ENCODE data around the gene CLIC1.

Gene CLIC1

DNA sequence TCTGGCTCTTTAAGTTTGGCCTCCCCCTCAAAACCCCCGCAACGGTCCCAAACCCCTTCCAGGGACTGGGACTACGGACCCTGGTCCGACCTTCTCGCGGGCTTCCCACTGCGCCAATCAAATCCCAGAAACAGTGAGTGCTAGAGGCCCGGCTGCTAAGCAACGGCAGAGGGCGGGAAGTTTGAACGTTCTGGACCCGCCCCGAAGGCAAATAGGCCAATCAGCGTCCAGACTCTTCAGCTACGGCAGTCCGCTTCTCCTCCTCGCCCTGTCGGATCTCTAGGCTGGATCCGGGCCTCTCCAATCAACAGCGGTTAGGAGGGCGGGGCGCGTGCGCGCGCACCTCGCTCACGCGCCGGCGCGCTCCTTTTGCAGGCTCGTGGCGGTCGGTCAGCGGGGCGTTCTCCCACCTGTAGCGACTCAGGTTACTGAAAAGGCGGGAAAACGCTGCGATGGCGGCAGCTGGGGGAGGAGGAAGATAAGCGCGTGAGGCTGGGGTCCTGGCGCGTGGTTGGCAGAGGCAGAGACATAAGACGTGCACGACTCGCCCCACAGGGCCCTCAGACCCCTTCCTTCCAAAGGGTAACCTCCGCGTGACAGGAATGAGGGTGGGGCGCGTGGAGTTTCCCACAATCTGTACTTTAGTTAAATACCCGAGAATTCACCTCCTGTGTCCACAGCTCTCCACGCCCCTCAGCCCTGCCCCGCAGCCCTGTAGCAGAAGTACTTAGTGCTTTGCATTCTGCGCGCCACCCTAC lies 3.5 kb upstream of the CLIC1 start, which contains the start of gene MSH5:
Gene MSH5 (plus strand): TSS at position 367 of the 758 bp plus-strand sequence. CDS start 462 bp downstream, outside the sequence.
- peak; percentile 87 to 91 for DNase-seq (ENCODE audit: extremely low read depth in 1 of 2, low read depth in 1 of 2)

DNA sequence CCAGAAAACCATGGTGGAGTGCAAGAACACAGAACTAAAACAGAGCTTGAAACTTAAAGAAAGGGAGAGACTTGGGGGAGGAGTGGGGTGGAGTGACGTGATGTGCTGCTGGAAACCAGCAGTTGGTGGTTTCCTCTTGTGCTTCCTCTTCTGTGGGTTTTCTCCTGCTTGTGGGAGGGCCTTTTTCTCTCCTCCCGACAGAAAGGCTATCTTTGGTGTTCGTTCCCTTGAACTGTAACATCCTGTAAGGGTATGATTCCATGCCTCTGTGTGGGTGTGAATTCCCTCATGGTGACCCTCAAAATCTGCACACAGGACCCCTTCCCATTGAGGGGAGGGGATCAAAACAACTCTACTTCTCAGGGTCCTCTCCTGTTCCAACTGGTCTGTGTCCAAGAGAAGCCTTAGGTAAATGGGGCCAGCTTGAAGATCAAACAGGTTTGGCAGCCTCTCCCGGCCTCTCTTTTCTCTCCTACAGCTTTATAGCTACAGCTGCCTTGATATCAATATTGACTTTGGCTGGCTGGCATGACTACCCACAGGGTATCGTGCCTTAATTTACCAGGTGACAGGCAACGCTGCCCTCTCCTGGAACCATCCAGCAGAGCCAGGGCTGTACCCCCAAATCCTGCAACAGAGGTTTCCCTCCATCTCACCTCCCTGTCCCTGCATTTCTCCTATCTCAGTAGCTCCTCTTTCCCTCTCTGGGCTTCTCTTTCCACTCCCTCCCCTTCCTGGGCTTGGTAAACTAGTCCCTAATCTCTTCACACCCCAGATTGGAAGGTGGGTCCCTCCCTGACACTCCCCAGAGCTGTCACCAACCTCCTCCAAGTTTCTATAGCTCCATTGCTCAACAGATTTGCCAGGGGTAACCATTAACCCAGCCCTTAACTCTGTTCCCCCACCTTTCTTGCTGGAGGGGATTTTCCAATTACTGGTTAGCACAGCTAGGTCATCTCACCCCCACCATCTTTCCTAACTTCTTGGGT lies 2.0 kb upstream of the CLIC1 start:
- peak; percentile 37 to 39 for DNase-seq (ENCODE audit: extremely low read depth in 1 of 2, low read depth in 1 of 2)

DNA sequence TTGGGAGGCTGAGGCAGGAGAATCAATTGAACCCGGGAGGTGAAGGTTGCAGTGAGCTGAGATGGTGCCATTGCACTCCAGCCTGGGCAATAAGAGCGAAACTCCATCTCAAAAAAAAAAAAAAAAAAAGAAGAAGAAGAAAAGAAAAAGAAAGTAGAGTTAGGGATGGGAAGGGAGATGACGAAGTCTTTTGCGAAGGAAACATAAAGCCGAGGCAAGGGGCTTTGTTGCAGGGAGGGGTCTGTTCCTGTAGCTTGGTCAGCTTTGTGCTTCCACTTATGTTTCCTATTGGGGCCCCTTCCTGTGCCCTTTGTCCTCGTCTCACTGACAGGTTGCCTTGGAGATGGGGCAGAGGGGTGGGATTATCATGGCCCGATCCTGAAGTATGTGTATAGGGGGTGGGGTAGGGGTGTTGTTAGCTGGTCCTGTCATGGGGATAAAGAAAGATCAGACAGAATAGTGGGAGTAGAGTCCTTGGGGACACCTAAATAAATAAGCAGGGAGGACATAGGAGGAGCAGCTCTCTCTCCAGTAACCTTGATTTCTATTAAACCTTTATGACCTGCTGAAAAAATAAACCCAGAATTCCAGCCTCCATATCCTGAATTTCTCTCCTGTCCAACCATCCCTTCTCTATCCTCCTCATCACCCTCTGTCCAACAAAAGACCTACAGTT lies 1.1 kb upstream of the CLIC1 start:
- DNase-seq (ENCODE audit: extremely low read depth in 1 of 2, low read depth in 1 of 2), result no peak

DNA sequence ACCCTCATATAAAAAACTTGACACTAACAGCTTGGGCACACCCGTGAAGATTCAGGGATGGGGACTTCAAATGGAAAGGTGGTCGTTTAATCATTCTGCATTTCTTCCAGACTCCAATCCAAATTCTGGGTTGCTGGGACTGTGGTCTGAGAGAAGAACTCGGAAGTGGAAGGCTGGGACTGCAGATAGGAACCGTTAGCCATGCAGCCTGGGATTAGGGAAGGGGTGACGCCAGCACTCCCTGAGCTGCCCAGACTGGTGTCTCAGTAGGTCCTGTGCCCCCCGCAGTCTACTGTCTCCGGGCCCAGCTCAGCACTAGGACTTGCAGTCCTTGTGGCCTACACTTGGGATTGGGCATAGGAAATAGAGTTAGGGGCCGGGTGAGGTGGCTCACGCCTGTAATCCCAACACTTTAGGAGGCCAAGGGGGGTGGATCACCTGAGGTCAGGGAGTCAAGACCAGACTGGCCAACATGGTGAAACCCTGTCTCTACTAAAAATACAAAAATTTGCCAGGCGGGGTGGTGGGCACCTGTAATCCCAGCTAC lies 511 bp upstream of the CLIC1 start:
- no peak for DNase-seq (ENCODE audit: extremely low read depth in 1 of 2, low read depth in 1 of 2)

DNA sequence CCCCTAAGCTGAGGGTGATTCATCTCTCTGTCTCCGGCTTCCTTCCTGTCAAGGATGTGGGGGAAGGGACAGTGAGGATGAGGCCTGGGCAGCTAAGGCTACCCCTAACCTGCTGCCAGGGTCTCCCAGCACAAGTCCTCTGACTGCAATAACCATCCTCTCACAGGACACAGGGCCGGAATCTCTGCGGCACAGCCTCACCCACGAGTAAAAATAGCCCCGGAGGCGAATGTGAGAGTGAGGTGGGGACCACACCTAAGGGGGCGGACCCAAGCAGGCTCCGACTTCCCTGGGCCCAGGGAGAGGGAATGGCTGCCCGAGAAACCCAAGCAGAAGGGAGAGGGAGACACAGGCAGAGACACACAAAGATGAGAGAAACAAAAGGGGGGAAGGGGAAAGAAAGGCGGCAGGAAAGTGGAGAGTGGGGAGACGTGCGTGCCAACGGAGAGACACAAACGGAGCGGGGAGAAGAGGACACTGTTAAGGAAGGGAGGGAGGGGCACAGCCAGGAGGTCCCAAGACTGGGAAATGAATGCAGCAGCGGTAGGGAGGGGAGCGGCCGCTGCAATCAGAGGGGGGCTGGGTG lies 1.4 kb downstream of the CLIC1 start:
- no peak for DNase-seq (ENCODE audit: extremely low read depth in 1 of 2, low read depth in 1 of 2)

DNA sequence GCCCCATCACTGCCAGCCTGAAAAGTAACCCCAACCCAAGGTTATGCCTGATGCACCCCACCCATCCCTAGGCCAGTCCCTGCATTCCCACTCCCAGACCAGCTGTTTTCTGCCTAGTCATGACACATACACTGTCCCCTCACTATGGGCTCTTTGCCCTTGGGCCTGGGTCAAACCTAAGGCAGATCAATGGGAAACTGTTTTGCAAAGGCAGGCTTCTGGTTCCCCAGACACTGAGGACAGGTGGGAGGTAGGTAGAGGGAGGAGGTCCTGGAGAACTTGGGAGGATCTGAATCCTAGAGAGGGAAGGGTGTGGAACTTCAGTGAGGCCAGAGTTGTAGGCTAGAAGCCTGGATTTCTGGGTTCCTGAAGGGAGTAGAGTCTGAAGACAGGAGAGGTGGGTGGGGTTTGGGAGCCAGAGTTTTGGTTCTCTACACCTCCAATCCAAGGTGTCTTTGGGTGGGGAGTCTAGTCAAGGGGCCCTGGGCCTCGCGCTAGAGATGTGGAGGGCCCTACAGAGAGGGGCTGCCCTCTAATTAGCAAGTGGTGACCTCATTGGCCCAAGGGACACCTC lies 2.0 kb downstream of the CLIC1 start:
- DNase-seq (ENCODE audit: extremely low read depth in 1 of 2, low read depth in 1 of 2), result peak in 1 of 2 donors; percentile 38

DNA sequence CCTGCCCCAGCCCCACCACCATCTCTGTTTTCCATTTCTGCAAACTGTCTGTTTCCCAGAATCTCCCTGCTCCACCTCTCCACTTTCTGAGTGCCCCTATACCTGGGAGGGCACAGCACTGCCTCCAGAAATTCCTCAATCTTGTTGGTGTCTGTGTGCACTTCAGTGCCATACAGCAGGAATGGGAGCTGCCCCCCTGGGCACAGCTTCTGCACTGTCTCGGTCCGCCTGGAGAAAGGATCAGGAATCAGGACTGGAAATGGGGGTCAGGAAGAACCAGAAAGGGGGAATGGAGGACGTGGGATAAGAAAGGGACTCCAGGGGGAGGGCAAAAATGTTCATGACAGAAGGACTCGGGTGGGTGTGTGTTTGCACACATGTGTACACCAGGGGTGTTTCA lies 2.6 kb downstream of the CLIC1 start:
- no peak for DNase-seq (ENCODE audit: extremely low read depth in 1 of 2, low read depth in 1 of 2)

DNA sequence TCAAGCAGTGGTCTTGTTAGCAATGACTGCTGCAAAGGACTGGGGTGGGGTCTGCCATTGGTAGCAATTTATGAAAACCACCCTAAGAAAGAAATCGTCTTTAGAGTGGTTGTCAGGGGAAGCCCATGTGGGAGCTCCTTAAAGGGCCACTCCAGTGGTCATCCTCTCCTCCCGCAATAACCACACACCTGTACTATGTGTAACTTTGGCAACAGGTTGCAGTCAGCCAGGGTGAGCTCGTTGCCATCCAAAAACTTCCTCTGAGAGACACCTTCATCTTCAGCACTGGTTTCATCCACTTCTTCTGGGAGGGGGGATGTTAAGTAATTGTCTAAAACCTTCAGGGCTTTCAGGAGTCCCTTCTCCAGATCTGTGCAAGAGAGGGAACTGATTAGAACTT lies 4.3 kb downstream of the CLIC1 start:
- no peak for DNase-seq (ENCODE audit: extremely low read depth in 1 of 2, low read depth in 1 of 2)

DNA sequence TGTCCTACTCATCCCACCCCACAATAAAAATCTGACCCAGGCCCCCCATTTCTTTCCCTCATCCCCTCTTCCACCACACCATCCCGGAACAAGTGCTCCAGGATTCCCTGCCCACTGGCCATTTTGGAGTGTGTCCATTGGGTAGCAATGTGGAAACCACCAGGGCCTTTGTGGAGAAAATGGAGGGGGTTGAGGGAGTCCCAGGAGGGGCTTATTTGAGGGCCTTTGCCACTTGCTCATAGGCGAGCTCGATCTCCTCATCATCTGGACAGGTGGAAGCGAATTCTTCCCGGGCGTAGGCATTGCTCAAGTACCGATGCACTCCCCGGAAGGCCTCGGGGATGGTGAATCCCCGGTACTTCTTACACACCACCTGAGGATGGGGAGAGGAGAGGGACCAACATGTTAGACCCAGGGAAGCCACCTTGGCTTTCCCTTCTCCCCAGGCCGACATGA lies 5.7 kb downstream of the CLIC1 start:
- no peak for DNase-seq (ENCODE audit: extremely low read depth in 1 of 2, low read depth in 1 of 2)

DNA sequence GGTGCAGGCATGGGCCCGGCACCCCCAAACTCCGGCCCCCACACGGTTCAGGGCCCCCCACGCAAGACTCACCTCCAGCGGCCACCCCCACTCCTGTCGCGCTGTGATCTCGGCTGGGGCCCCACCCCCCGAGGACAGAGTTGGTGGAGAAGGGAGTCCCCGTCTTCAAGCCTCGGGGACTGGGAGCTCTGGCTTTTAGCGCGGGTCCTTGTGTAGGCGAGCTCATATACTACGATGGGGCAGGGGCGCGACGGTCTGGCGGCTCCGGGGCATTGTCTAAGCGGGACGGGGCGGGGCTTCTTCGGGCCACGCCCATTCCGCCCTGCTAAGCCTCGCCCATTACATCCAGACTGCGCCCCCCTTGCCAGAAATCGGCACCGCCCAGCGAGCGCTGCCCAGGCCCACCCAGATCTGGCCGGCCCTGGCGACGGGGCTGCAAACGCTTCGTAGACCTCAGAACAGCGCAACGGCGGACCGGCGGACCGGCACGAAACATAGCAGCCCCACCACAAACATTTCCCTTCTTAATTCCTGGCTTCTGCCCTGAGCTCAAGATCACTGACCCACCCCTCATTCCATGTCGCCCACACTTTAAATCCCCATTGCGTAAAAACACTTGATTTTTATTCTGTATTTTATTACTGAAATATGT lies 6.2 kb downstream of the CLIC1 start:
- peak in 1 of 2 donors; percentile 59 for DNase-seq (ENCODE audit: extremely low read depth in 1 of 2, low read depth in 1 of 2)

DNA sequence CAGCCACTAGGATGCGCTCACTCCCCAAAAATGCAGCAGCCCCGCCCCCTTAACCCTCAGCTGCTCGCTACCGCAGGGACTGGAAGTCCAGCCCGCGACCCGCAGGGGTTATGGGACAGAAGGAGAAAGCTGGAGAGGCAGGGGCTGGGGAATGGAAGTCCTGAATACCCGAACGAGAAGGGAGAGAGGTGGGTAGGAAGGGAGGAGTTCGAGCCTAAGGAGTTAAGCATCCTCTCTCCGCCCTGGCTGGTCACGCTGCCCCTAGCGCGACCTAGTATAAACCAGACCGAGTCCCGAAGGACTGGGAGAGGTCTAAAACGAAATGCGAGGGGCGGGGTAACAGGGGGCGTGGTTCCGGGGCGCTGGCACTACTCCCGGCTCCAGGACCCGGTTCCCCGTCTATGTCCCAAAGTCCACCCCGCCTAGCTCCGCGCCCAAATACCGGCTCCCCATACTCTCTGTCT lies 6.8 kb downstream of the CLIC1 start:
- DNase-seq (ENCODE audit: extremely low read depth in 1 of 2, low read depth in 1 of 2), result peak; percentile 58 to 68

DNA sequence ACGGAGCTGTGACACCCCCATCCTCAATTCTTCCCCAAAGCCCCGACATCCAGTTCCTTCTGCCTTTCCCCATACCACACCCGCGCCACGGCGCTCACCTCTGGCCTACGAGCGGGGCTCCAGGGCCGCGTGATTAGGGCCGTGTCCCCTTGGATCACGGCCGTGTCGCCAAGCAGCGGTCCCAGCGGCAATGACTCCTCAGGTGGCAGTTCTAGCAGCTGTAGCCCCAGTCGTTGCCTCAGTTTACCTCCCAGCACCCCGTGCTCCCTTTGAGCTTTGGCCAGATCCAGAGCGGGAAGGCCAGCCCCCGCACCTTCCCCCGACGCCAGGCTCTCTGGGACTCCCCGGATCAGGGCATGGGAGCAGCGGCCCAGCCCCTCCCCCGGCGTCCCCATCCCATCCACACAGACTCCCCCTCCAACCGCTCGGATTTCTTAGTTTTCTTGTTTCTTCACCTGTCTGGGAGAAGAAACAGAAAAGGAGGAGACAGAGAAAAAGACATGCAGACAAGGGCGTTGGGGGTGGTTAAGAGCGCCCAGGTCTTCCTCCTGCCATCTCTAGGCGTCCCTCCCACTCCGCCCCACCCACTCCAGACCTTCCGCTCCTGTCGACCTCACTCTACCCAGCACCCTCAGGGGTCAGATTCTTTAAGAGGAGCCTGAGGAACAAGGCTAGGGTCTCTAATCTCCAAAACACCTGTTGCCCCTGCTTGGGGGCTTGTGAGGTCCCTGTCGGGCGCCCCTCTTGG lies 7.4 kb downstream of the CLIC1 start, which contains the start of gene DDAH2:
Gene DDAH2 (minus strand): TSS at position 533 of the 748 bp plus-strand sequence. CDS start 138 bp downstream, at position 395.
- DNase-seq (ENCODE audit: extremely low read depth in 1 of 2, low read depth in 1 of 2), result no peak

DNA sequence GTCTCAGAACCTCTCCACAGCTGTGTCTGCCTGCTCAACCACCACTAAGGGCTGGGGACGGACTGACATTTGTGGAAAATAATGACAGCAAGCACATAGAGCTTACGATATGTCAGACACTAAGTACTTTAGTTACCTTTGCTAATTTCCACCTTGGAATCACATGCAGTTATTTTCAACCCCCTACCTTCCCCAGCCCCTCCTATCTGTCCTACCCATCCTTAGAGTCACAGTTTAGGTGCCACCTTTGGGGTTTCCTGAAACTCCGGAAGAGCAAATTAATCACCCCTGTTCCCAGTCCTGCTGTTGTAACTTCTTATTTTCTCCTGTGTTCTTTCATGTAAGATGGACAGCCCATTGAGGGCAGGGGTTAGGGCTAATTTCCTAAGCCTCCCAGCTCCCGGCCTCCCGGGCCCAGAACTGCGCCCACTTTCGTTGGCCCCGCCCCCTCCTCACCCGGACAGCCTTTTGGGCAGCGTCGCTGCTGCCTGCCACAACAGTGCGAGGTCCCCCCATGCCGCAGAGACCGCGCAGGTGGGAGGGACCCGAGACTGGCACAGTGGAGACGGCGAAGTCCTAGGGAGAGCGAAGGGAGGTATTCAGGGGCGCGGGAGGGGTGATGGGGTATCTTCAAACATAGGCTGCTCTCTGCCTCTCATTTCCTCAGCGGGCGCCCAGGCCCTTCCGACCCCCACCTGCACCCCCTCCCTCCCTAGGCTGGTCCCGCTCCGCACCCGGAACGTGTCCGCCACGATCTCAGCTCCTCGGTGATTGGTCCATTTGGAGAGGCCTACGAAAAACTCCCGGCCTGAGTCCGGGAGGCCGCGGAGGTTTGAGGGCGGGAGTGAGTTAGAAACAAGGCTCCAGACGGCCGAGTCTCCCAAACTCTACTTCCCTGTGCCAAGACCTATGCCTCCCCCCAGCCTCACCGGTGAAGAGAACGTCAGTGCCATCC lies 8.3 kb downstream of the CLIC1 start:
- no peak for DNase-seq (ENCODE audit: extremely low read depth in 1 of 2, low read depth in 1 of 2)

DNA sequence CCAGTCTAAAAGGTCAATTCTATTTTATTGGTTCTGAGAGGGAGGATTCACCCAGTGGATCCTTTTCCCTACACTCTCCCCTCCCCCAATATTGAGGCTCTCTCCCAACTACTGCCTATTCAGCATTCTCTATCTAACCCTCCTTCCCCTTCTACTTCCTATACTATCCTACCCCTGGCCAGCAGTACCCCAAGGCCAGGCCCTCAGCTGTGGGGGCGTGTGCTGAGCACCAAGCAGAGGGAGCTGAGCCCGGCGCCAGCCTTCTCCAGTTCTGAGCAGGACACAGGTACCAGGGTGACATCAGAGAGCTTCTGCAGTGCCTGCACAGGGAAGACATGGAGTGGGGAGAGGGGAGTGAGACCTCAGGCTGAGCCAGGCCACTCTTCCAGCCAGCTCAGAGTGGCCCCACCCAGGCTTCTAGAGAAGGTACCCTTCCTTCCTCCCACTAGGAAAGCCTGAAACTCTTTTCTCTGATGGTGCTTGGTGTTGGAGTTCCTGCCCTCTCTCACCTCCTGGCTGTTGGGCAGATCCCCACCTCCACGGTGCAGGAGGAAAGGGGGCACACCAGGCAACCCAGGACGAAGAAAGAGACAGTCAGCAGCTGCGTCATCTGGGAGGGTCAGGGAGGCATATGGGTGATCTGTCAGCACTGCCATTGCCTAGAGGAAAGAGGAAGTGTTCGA lies 9.2 kb downstream of the CLIC1 start:
- no peak for DNase-seq (ENCODE audit: extremely low read depth in 1 of 2, low read depth in 1 of 2)

DNA sequence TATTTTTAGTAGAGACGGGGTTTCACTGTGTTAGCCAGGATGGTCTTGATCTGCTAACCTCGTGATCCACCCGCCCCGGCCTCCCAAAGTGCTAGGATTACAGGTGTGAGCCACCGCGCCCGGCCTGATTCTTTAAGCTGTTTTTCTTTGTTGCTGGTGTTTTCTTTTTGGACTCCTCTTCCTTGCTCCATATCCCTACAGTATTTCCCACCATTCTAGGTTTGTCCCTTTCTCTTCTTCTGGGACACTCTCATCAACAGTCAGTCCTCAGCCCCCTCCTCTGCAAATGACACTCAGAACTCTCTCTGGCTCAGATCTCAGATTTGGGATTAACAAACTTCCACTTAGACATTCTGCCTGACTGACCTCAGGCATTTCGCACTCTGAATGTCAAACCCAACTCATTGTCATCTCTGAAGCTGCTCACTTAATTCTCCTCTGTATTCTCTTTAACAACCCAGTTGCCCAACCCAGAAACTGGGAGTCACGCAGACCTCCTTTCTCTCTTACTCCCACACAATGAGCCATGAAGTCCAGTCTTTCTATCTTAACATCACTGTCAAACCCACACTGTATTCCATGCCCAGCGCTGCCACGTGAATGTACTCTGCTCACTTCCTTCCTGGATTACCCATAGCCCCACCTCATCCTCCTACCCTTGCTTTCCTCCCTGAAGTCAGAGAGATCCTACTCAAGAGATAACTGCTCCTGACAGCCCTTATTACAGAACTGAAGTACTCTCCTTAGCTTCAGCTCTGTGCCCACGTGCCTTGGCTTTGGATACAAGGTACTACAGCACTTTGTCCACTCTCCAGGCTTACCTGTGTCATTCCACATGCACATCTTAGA lies 10.6 kb downstream of the CLIC1 start:
- DNase-seq (ENCODE audit: extremely low read depth in 1 of 2, low read depth in 1 of 2), result no peak
